ENCODE data around the gene UMAD1. TPM values are rescaled to one million over a fixed set of nuclear protein-coding genes. Genes with fewer than 3 reads are reported as not detected.

UMAD1 gene
- total and polyA plus RNA-seq, 8 donors, result 5.0 to 20.8 (median 17.2) TPM

DNA sequence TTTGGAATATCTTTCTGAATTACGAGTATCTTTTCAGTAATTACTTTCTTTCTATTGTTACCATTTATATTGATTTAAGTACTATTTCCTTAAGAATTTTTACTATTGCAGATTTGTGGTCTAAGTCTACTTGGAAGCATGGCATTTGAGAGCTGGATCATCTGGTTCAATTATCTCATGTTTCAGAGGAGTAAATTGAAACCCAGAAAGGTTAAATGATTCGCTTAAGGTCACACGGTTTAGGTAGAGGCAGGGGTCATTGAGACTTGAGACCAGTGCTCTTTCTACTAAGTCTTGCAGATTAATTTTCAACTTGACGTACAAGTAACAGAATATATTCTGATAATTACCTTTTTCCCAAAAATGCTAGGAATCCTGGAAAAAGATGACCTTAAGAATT lies 218.9 kb downstream of the UMAD1 start:
- WGBS, 2 donors, result 91 to 92% methylated on average over 4 of the region's 4 CpGs
- Histone ChIP-seq H3K27ac (no peak overlapping the region), H3K4me3 (no peak overlapping the region), H3K27me3 (no peaks in the 10 kb centered on the region), H3K9me3 (no peaks in the 10 kb centered on the region), H3K4me1 (peaks cover 0 to 4% (median 0%) of the 10 kb centered on the region in 3 donors), H3K36me3 (no peaks in the 10 kb centered on the region)
- intact Hi-C loops (cut with DNase I), result no loop called here
- FAIRE-seq, result no peak
- no peak for DNase-seq
- ATAC-seq, result no peak
- TF ChIP-seq, protein P1, sequence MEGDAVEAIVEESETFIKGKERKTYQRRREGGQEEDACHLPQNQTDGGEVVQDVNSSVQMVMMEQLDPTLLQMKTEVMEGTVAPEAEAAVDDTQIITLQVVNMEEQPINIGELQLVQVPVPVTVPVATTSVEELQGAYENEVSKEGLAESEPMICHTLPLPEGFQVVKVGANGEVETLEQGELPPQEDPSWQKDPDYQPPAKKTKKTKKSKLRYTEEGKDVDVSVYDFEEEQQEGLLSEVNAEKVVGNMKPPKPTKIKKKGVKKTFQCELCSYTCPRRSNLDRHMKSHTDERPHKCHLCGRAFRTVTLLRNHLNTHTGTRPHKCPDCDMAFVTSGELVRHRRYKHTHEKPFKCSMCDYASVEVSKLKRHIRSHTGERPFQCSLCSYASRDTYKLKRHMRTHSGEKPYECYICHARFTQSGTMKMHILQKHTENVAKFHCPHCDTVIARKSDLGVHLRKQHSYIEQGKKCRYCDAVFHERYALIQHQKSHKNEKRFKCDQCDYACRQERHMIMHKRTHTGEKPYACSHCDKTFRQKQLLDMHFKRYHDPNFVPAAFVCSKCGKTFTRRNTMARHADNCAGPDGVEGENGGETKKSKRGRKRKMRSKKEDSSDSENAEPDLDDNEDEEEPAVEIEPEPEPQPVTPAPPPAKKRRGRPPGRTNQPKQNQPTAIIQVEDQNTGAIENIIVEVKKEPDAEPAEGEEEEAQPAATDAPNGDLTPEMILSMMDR (IDR thresholded peaks at IDR 0.05), result no peak

DNA sequence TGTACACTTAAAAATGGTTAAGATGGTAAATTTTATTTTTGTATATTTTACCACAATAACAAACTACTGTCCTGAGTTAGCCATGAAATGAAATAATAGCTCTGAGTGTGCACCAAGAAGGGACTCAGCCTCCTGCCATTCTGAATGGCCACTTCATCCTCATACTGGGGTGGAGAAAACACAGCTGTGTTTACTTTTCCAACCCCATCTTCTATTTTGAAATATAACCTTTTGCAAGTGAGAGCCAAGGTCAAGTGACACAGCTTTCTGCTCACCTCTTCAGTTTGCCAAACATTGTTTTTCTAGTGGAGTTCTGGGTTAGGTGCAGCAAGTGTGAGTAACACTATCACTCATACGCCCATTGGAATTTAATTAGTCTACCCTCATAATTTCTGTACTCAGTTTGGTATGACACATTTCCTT lies 220.7 kb downstream of the UMAD1 start:
- H3K27ac ChIP-seq, result no peak overlapping the region
- peaks cover 0 to 4% (median 0%) of the 10 kb centered on the region in 3 donors for H3K4me1 ChIP-seq
- TF ChIP-seq, protein P1 (IDR thresholded peaks at IDR 0.05), result no peak
- H3K9me3 ChIP-seq, result no peaks in the 10 kb centered on the region
- FAIRE-seq (no peak), ATAC-seq (peak; percentile 79 to 90 (median 86)), DNase-seq (peak in 2 of 6 donors; percentile 6 to 38)
- no peaks in the 10 kb centered on the region for H3K36me3 ChIP-seq
- no peaks in the 10 kb centered on the region for H3K27me3 ChIP-seq
- H3K4me3 ChIP-seq, result no peak overlapping the region
- intact Hi-C loops (cut with DNase I), result no loop called here
- 38 to 47% methylated on average over 1 of the region's 1 CpG for WGBS, 2 donors

DNA sequence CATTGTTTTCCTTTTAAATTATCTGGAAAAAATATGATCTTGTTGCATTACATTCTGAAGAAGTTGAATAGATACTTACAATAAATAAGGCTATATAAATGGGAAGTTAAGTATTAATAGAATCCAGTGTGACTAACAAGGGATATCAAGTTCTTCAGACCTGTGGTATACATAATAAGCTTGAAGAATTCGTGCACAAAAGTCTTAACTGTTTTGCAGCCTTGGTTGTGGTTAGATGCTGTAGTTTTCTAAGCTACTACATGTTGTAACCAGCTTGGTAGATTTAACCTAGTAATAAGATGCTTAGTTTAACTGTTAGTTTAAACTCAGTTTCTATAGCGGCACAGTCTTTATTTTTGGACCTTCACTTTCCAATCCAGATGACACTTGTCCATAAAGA lies 221.8 kb downstream of the UMAD1 start:
- H3K27ac ChIP-seq, result no peak overlapping the region
- no peaks in the 10 kb centered on the region for H3K9me3 ChIP-seq
- no peaks in the 10 kb centered on the region for H3K36me3 ChIP-seq
- TF ChIP-seq, protein P1 (IDR thresholded peaks at IDR 0.05), result no peak
- WGBS, 2 donors, result 50 to 63% methylated on average over 2 of the region's 2 CpGs
- intact Hi-C loops (cut with DNase I), result no loop called here
- ATAC-seq (no peak), FAIRE-seq (peak; percentile 74), DNase-seq (no peak)
- no peak overlapping the region for H3K4me3 ChIP-seq
- H3K27me3 ChIP-seq, result no peaks in the 10 kb centered on the region
- H3K4me1 ChIP-seq, result peaks cover 0 to 4% (median 0%) of the 10 kb centered on the region in 3 donors

DNA sequence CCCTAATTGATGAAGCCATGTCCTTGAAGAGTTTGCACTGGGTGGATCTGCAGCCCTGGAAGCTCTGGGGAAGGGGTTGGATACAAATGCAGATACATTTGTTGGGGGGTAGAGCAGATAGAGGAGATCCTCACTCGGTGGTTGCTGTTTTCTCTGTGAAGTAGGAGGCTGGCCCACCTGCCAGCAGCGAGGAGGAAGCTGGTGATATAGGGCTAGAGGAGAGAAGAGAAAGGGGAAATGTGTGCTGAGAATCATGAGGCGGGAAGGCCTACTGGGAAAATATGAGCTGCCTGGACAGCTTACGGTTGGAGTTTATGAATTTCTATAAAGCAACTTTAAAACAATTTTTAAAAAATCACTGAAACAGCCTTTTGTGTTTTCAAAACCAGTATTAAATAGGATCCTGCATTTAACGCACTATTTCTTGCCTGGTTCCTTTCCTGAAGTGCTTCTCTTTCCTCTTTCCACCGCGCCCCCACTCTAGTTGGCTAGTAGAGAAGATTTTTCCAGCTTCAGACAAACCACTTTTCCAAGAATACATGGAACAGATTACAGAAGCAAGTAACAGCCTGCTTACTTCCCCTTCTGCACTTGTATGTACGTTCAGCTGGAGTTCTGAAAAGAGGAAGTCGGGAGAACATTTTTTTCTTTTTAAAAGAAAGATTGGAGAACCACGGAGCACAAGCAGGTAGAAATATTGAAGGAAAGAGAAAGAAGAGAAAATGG lies 227.5 kb downstream of the UMAD1 start:
- FAIRE-seq (no peak), DNase-seq (no peak), ATAC-seq (peak in 2 of 4 donors; percentile 32 to 69)
- H3K27me3 ChIP-seq, result no peaks in the 10 kb centered on the region
- H3K9me3 ChIP-seq, result no peaks in the 10 kb centered on the region
- H3K27ac ChIP-seq, result no peak overlapping the region
- no peaks in the 10 kb centered on the region for H3K36me3 ChIP-seq
- no peak overlapping the region for H3K4me3 ChIP-seq
- TF ChIP-seq, protein P1 (IDR thresholded peaks at IDR 0.05), result no peak
- no peaks in the 10 kb centered on the region for H3K4me1 ChIP-seq
- 81 to 86% methylated on average over 10 of the region's 10 CpGs for WGBS, 2 donors
- intact Hi-C loops (cut with DNase I), result no loop called here

DNA sequence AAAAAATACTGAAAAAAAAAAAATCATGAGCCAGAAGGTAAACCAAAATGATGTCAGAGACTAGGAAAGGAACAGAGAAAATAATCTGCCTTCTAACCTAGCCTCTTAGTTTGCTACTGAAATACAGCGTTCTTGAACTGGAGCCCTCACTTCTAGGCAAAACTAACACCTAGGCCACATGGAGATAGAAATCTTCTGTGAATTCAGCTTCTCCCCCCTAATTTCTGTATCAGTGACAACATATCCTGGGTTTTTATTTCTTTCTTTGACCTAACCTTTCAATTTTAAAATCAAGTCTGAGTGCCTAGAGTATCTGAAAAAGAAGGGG lies 228.0 kb downstream of the UMAD1 start:
- no peak for FAIRE-seq
- Histone ChIP-seq H3K4me3 (no peak overlapping the region), H3K27ac (no peak overlapping the region), H3K4me1 (no peaks in the 10 kb centered on the region), H3K27me3 (no peaks in the 10 kb centered on the region), H3K36me3 (no peaks in the 10 kb centered on the region), H3K9me3 (no peaks in the 10 kb centered on the region)
- no peak for DNase-seq
- no peak for ATAC-seq
- 42 to 95% methylated on average over 1 of the region's 1 CpG for whole genome bisulfite sequencing, 2 donors
- TF ChIP-seq, protein P1 (IDR thresholded peaks at IDR 0.05), result no peak
- intact Hi-C loops (cut with DNase I), result no loop called here
